Measurements from ENCODE around the gene GALNT9.
"Not testable (repeated sequence)": the region's sequence is repeated elsewhere in the genome, so short reads cannot be mapped to it uniquely, and the experiment has no call there.

GALNT9 gene

GRCh38 chr12:132358241-132359225, 29.1 kb upstream of the GALNT9 start:
- not testable (repeated sequence) for DNase-seq

GRCh38 chr12:132357623-132358186, 28.3 kb upstream of the GALNT9 start:
- DNase-seq: no peak

- no peak for DNase-seq
Observed at GRCh38 chr12:132356691-132357622, 27.6 kb upstream of the GALNT9 start.

- no peak for DNase-seq
Observed at GRCh38 chr12:132355742-132356681, 26.6 kb upstream of the GALNT9 start.

- DNase-seq: no peak
Observed at GRCh38 chr12:132354982-132355680, 25.7 kb upstream of the GALNT9 start.

GRCh38 chr12:132354211-132354981, 25.0 kb upstream of the GALNT9 start:
- DNase-seq: no peak

GRCh38 chr12:132353811-132354210, 24.4 kb upstream of the GALNT9 start:
- DNase-seq: no peak

- no peak for DNase-seq
Observed at GRCh38 chr12:132352896-132353800, 23.8 kb upstream of the GALNT9 start.

- DNase-seq: no peak
Observed at GRCh38 chr12:132351751-132352495, 22.5 kb upstream of the GALNT9 start.

GRCh38 chr12:132349501-132350131, 20.2 kb upstream of the GALNT9 start:
- no peak for DNase-seq

GRCh38 chr12:132348176-132348575, 18.8 kb upstream of the GALNT9 start:
- no peak for DNase-seq

GRCh38 chr12:132347176-132347855, 17.9 kb upstream of the GALNT9 start:
- no peak for DNase-seq

GRCh38 chr12:132346471-132347175, 17.2 kb upstream of the GALNT9 start:
- DNase-seq: no peak

- DNase-seq: no peak
Observed at GRCh38 chr12:132345561-132346200, 16.3 kb upstream of the GALNT9 start.

- no peak for DNase-seq
Observed at GRCh38 chr12:132345126-132345525, 15.7 kb upstream of the GALNT9 start.

GRCh38 chr12:132344601-132345000, 15.2 kb upstream of the GALNT9 start:
- DNase-seq: no peak

Data from stimulated activated CD4-positive, alpha-beta T cell treated with anti-CD3 and anti-CD28 coated beads, Interleukin-12 subunit alpha, Interleukin-12 subunit beta, amount 100 ng/mL, for 4 hours (primary cell).